WTC11 (cell line): ENCODE measurements around the gene SERTAD3. TPM values are rescaled to one million over a fixed set of nuclear protein-coding genes. Genes with fewer than 3 reads are reported as not detected.

Experiments
- ATAC-seq: fragments of 200-7000 bp; cut with Tn5 transposase; 2 replicates; pipeline ENCODE4 v1.10.0; 2021; ENCODE audit warnings: mild to moderate bottlenecking, moderate library complexity
- CTCF ChIA-PET: fragments of 300-600 bp; sonication (Branson Sonifier 250); formaldehyde crosslinking; loops from one replicate; lab custom pipeline; 2021; ENCODE audit warnings: antibody characterized with exemption; lab: Charles Lee
- POLR2A ChIA-PET: fragments of 350-600 bp; sonication (Branson Sonifier 250); formaldehyde crosslinking; loops from one replicate; lab custom pipeline; 2021; ENCODE audit warnings: antibody characterized with exemption; lab: Charles Lee
- DNase-seq: peaks from one replicate; pipeline ENCODE4 v3.0.0; 2021; ENCODE audit warnings: low spot score
- H3K27ac Mint-ChIP-seq: 2 replicates; pipeline ENCODE4 v1.8.0; 2021; ENCODE audit warnings: mixed read lengths
- H3K27me3 Mint-ChIP-seq: 2 replicates; pipeline ENCODE4 v1.8.0; 2021; ENCODE audit warnings: low read depth, mild to moderate bottlenecking, moderate library complexity, mixed read lengths
- H3K36me3 Mint-ChIP-seq: 2 replicates; pipeline ENCODE4 v1.8.0; 2021; ENCODE audit warnings: mixed read lengths
- H3K4me1 Mint-ChIP-seq: 2 replicates; pipeline ENCODE4 v1.8.0; 2022; ENCODE audit warnings: mixed read lengths
- H3K4me3 Mint-ChIP-seq: 2 replicates; pipeline ENCODE4 v1.8.0; 2021; ENCODE audit warnings: mild to moderate bottlenecking, moderate library complexity, mixed read lengths
- H3K9me3 Mint-ChIP-seq: 2 replicates; pipeline ENCODE4 v1.8.0; 2021; ENCODE audit warnings: mixed read lengths
- ATF1 ChIP-seq: sonication (generic); formaldehyde crosslinking; IDR thresholded peaks from 2 replicates; pipeline ENCODE4 v1.8.1; 2023; ENCODE audit warnings: mild to moderate bottlenecking, moderate library complexity, missing genetic modification reagents
- ATF3 ChIP-seq: sonication (generic); formaldehyde crosslinking; conservative IDR thresholded peaks from 2 replicates; pipeline ENCODE4 v1.8.1; 2022; ENCODE audit warnings: mild to moderate bottlenecking, missing genetic modification reagents
- CTCF ChIP-seq: fragments of 200-600 bp; IDR thresholded peaks from 2 replicates; pipeline ENCODE4 v1.8.0; 2022; ENCODE audit warnings: antibody characterized with exemption
- E2F5 ChIP-seq: sonication (generic); formaldehyde crosslinking; IDR thresholded peaks from 2 replicates; pipeline ENCODE4 v1.8.1; 2022; ENCODE audit warnings: mild to moderate bottlenecking, moderate library complexity, missing genetic modification reagents
- FOXK1 ChIP-seq: sonication (generic); formaldehyde crosslinking; IDR thresholded peaks from 2 replicates; pipeline ENCODE4 v1.8.0; 2022; ENCODE audit warnings: mild to moderate bottlenecking, moderate library complexity, missing genetic modification reagents
- IRF1 ChIP-seq: sonication (generic); formaldehyde crosslinking; IDR thresholded peaks from 2 replicates; pipeline ENCODE4 v1.8.0; 2023; ENCODE audit warnings: missing genetic modification reagents
- MAX ChIP-seq: sonication (generic); formaldehyde crosslinking; IDR thresholded peaks from 2 replicates; pipeline ENCODE4 v1.8.0; 2022; ENCODE audit warnings: mild to moderate bottlenecking, missing genetic modification reagents
- MLX ChIP-seq: sonication (generic); formaldehyde crosslinking; IDR thresholded peaks from 2 replicates; pipeline ENCODE4 v1.8.1; 2023; ENCODE audit warnings: mild to moderate bottlenecking, missing genetic modification reagents, moderate library complexity
- NR1H2 ChIP-seq: sonication (generic); formaldehyde crosslinking; IDR thresholded peaks from 2 replicates; pipeline ENCODE4 v1.9.0; 2021; ENCODE audit warnings: mild to moderate bottlenecking, moderate library complexity, missing genetic modification reagents
- OVOL2 ChIP-seq: fragments of 250-450 bp; sonication (Bioruptor Pico); IDR thresholded peaks from 2 replicates; pipeline ENCODE4 v1.9.0; 2021; ENCODE audit warnings: mild to moderate bottlenecking, borderline replicate concordance
- PRDM15 ChIP-seq: sonication (generic); formaldehyde crosslinking; IDR thresholded peaks from 2 replicates; pipeline ENCODE4 v1.8.0; 2022; ENCODE audit warnings: missing genetic modification reagents
- SMAD3 ChIP-seq: sonication (generic); formaldehyde crosslinking; IDR thresholded peaks from 2 replicates; pipeline ENCODE4 v1.8.0; 2022; ENCODE audit warnings: missing genetic modification reagents, mild to moderate bottlenecking, borderline replicate concordance
- SOX15 ChIP-seq: fragments of 250-450 bp; sonication (Bioruptor Pico); IDR thresholded peaks from 2 replicates; pipeline ENCODE4 v1.9.0; 2021; ENCODE audit warnings: mild to moderate bottlenecking
- SP1 ChIP-seq: sonication (generic); formaldehyde crosslinking; conservative IDR thresholded peaks from 2 replicates; pipeline ENCODE4 v1.8.1; 2022; ENCODE audit warnings: missing genetic modification reagents
- TCF7 ChIP-seq: sonication (generic); formaldehyde crosslinking; IDR thresholded peaks from 2 replicates; pipeline ENCODE4 v1.8.0; 2022; ENCODE audit warnings: mild to moderate bottlenecking, low read depth, missing genetic modification reagents, moderate library complexity
- TP53 ChIP-seq: sonication (generic); formaldehyde crosslinking; IDR thresholded peaks from 2 replicates; pipeline ENCODE4 v1.8.1; 2023; ENCODE audit warnings: mild to moderate bottlenecking, missing genetic modification reagents
- ZNF121 ChIP-seq: sonication (generic); formaldehyde crosslinking; IDR thresholded peaks from 2 replicates; pipeline ENCODE4 v1.8.0; 2023; ENCODE audit warnings: missing genetic modification reagents
- ZNF138 ChIP-seq: sonication (generic); formaldehyde crosslinking; conservative IDR thresholded peaks from 2 replicates; pipeline ENCODE4 v1.8.1; 2022; ENCODE audit warnings: mild to moderate bottlenecking, moderate library complexity, missing genetic modification reagents
- ZNF219 ChIP-seq: sonication (generic); formaldehyde crosslinking; IDR thresholded peaks from 2 replicates; pipeline ENCODE4 v1.8.0; 2023; ENCODE audit warnings: missing genetic modification reagents, mild to moderate bottlenecking, borderline replicate concordance
- ZSCAN18 ChIP-seq: fragments of 250-450 bp; sonication (Bioruptor Pico); IDR thresholded peaks from 2 replicates; pipeline ENCODE4 v2.1.2; 2022; ENCODE audit warnings: mild to moderate bottlenecking, moderate library complexity
- total RNA-seq: library from RNA; stranded (reverse); gene quantifications from 3 replicates; pipeline ENCODE4 v1.2.3, GENCODE V29; 2021

SERTAD3 gene
- total RNA-seq, 1 experiment from 2014 or later: 33.6 TPM

- ATAC-seq (no peak), DNase-seq (no peak)
- Mint-ChIP-seq H3K9me3 (peaks cover 19% of the 10 kb centered on the region), H3K27ac (no peak overlapping the region), H3K4me1 (no peaks in the 10 kb centered on the region), H3K4me3 (no peak overlapping the region), H3K36me3 (no peaks in the 10 kb centered on the region), H3K27me3 (peaks cover 48% of the 10 kb centered on the region)
- CTCF ChIA-PET: no interaction called here
- POLR2A ChIA-PET: no interaction called here
- no peak for TF ChIP-seq ATF3 (CRISPR knock-in tag)
Observed at GRCh38 chr19:40493778-40494177, 49.6 kb upstream of the SERTAD3 start.

- peaks cover 19% of the 10 kb centered on the region for H3K9me3 Mint-ChIP-seq
- ChIA-PET CTCF (interaction anchor here (1.0 kb wide), 1 partner anchor 28 kb away, joined by 5 read pairs; no protein-coding TSS in a partner anchor), POLR2A (no interaction called here)
- no peak overlapping the region for H3K4me3 Mint-ChIP-seq
- H3K4me1 Mint-ChIP-seq: peaks cover 5% of the 10 kb centered on the region
- ATAC-seq (no peak), DNase-seq (no peak)
- H3K27me3 Mint-ChIP-seq: peaks cover 61% of the 10 kb centered on the region
- no peak for TF ChIP-seq ZNF219
- no peak for TF ChIP-seq ATF1 (CRISPR knock-in tag)
- TF ChIP-seq MLX: no peak
- TF ChIP-seq ATF3 (CRISPR knock-in tag): no peak
- no peak for TF ChIP-seq SOX15 (CRISPR knock-in tag)
- TF ChIP-seq CTCF: no peak
- no peak for TF ChIP-seq ZNF138 (CRISPR knock-in tag)
- no peak for TF ChIP-seq OVOL2
- no peak for TF ChIP-seq TP53
- TF ChIP-seq SMAD3 (CRISPR knock-in tag): no peak
- TF ChIP-seq, all 79 proteins: peak for 0
- Mint-ChIP-seq H3K36me3 (no peaks in the 10 kb centered on the region), H3K27ac (no peak overlapping the region)
Observed at GRCh38 chr19:40492274-40492673, 48.1 kb upstream of the SERTAD3 start.

GRCh38 chr19:40489882-40490230 is 45.7 kb upstream of the SERTAD3 start:
- ATAC-seq (no peak), DNase-seq (no peak)
- ChIA-PET POLR2A (no interaction called here), CTCF (interaction anchor here (1.3 to 2.8 kb wide), 3 partner anchors 26 to 114 kb away, joined by 3 to 34 read pairs (median 13); no protein-coding TSS in a partner anchor)
- Mint-ChIP-seq H3K27ac (no peak overlapping the region), H3K36me3 (no peaks in the 10 kb centered on the region), H3K4me3 (no peak overlapping the region), H3K9me3 (peaks cover 19% of the 10 kb centered on the region), H3K27me3 (peaks cover 67% of the 10 kb centered on the region), H3K4me1 (peaks cover 5% of the 10 kb centered on the region)
- no peak for TF ChIP-seq MAX (CRISPR knock-in tag)
- TF ChIP-seq E2F5: no peak
- TF ChIP-seq ZNF121 (CRISPR knock-in tag): no peak
- TF ChIP-seq PRDM15 (CRISPR knock-in tag): no peak
- TF ChIP-seq TCF7: no peak
- no peak for TF ChIP-seq NR1H2 (CRISPR knock-in tag)
- no peak for TF ChIP-seq FOXK1
- no peak for TF ChIP-seq SP1 (CRISPR knock-in tag)
- no peak for TF ChIP-seq ZSCAN18
- no peak for TF ChIP-seq ATF1 (CRISPR knock-in tag)
- TF ChIP-seq IRF1: no peak
